ENCODE data around the gene VASP. TPM values are rescaled to one million over a fixed set of nuclear protein-coding genes. Genes with fewer than 3 reads are reported as not detected.

VASP gene
- total RNA-seq, 1 experiment from 2014 or later, result 152 TPM

GRCh38 chr19:45526971-45527370, 19.7 kb downstream of the VASP start:
- H3K4me3 ChIP-seq (replicated peaks in 1 of 2; ENCODE audit: low read depth in 1 of 2, low read length in 2 of 2), result no peak overlapping the region
- BruUV-seq (replicated peaks), result no TSS peak
- intact Hi-C loops (cut with micrococcal nuclease), result no loop called here
- peaks cover 23 to 26% of the 10 kb centered on the region in 2 experiments for H3K36me3 ChIP-seq (ENCODE audit: control insufficient read depth in 1 of 2, insufficient read depth in 2 of 2, low read length in 2 of 2)
- H2AFZ ChIP-seq (ENCODE audit: low read depth, low read length, poor library complexity, severe bottlenecking), result no peak overlapping the region
- H3K9me2 ChIP-seq (ENCODE audit: insufficient read depth), result no peaks in the 10 kb centered on the region
- no peaks in the 10 kb centered on the region; the same call in 1 of the 2 replicates for H3K79me2 ChIP-seq (ENCODE audit: insufficient read depth, low read length)
- H3K4me1 ChIP-seq (ENCODE audit: control insufficient read depth in 1 of 2, insufficient read depth in 2 of 2, low read length in 2 of 2), result peaks cover 23 to 45% of the 10 kb centered on the region in 2 experiments; a peak in 3 of 4 replicates
- no peaks in the 10 kb centered on the region for H4K20me1 ChIP-seq (ENCODE audit: insufficient read depth)
- H3K27ac ChIP-seq (ENCODE audit: low read depth, low read length), result no peak overlapping the region
- no peaks in the 10 kb centered on the region for H3K27me3 ChIP-seq (ENCODE audit: insufficient read depth, low read length)
- POLR2A ChIA-PET, result interaction anchor here (0.6 to 1.1 kb wide), 2 partner anchors 11 to 31 kb away, joined by 3 to 4 read pairs; no protein-coding TSS in a partner anchor
- no peaks in the 10 kb centered on the region for H3K9me3 ChIP-seq (ENCODE audit: control insufficient read depth in 1 of 2, insufficient read depth in 1 of 2, low read depth in 1 of 2, low read length in 2 of 2)
- CTCF ChIA-PET, result interaction anchor here (0.9 to 1.4 kb wide), 2 partner anchors 12 to 32 kb away, joined by 3 to 5 read pairs; no protein-coding TSS in a partner anchor
- DNase-seq (ENCODE audit: low read depth, low spot score) (no peak), ATAC-seq (no peak)
- RAD21 ChIA-PET (ENCODE audit: low non-redundant PET in 1 of 2, low total read pairs in 2 of 2, uncharacterized antibody in 2 of 2, unreplicated experiment in 2 of 2), result no interaction called here
- TF ChIP-seq POLR2AphosphoS5 (IDR thresholded peaks at IDR 0.05; ENCODE audit: low read depth, low read length) (0 out of 2 replicates have a peak, but pooled peaks have one; percentile 10), SP1 (IDR thresholded peaks at IDR 0.05; ENCODE audit: low read depth) (no peak)
- H3K9ac ChIP-seq (ENCODE audit: low read length), result no peak overlapping the region
- H3K4me2 ChIP-seq (ENCODE audit: low read length), result no peak overlapping the region

- intact Hi-C loops (cut with micrococcal nuclease), result no loop called here
- H3K9me3 ChIP-seq (ENCODE audit: control insufficient read depth in 1 of 2, insufficient read depth in 1 of 2, low read depth in 1 of 2, low read length in 2 of 2), result no peaks in the 10 kb centered on the region
- CTCF ChIA-PET, result interaction anchor here (0.9 to 1.4 kb wide), 2 partner anchors 12 to 31 kb away, joined by 3 to 5 read pairs; no protein-coding TSS in a partner anchor
- H3K4me2 ChIP-seq (ENCODE audit: low read length), result peak overlapping the region; percentile 61
- RAD21 ChIA-PET (ENCODE audit: low non-redundant PET in 1 of 2, low total read pairs in 2 of 2, uncharacterized antibody in 2 of 2, unreplicated experiment in 2 of 2), result no interaction called here
- BruUV-seq (replicated peaks), result TSS peak; percentile 15
- DNase-seq (ENCODE audit: low read depth, low spot score) (no peak), ATAC-seq (no peak)
- peaks cover 22 to 38% of the 10 kb centered on the region in 2 experiments; a peak in 3 of 4 replicates for H3K4me1 ChIP-seq (ENCODE audit: control insufficient read depth in 1 of 2, insufficient read depth in 2 of 2, low read length in 2 of 2)
- H3K27ac ChIP-seq (ENCODE audit: low read depth, low read length), result peak overlapping the region; percentile 40
- no peaks in the 10 kb centered on the region for H3K9me2 ChIP-seq (ENCODE audit: insufficient read depth)
- H3K36me3 ChIP-seq (ENCODE audit: control insufficient read depth in 1 of 2, insufficient read depth in 2 of 2, low read length in 2 of 2), result peaks cover 23 to 26% of the 10 kb centered on the region in 2 experiments
- POLR2A ChIA-PET, result interaction anchor here (1.1 kb wide), 1 partner anchor 31 kb away, joined by 4 read pairs; no protein-coding TSS in a partner anchor
- H3K9ac ChIP-seq (ENCODE audit: low read length), result no peak overlapping the region
- no peaks in the 10 kb centered on the region; the same call in 1 of the 2 replicates for H3K79me2 ChIP-seq (ENCODE audit: insufficient read depth, low read length)
- no peaks in the 10 kb centered on the region for H4K20me1 ChIP-seq (ENCODE audit: insufficient read depth)
- no peak overlapping the region for H2AFZ ChIP-seq (ENCODE audit: low read depth, low read length, poor library complexity, severe bottlenecking)
- no peaks in the 10 kb centered on the region for H3K27me3 ChIP-seq (ENCODE audit: insufficient read depth, low read length)
- no peak overlapping the region for H3K4me3 ChIP-seq (replicated peaks in 1 of 2; ENCODE audit: low read depth in 1 of 2, low read length in 2 of 2)
- TF ChIP-seq TCF7L2 (IDR thresholded peaks at IDR 0.05; ENCODE audit: borderline replicate concordance, extremely low read depth, insufficient read depth, insufficient read length), result no peak
- no peak for TF ChIP-seq REST (IDR thresholded peaks at IDR 0.05; ENCODE audit: low read depth)
- no peak; a peak in 1 of 6 replicates for TF ChIP-seq CTCF (IDR thresholded peaks at IDR 0.05 in 2 of 3, conservative IDR thresholded peaks at IDR 0.05 in 1 of 3; ENCODE audit: borderline replicate concordance in 1 of 3, insufficient read depth in 1 of 3, low read depth in 2 of 3, low read length in 2 of 3)
- TF ChIP-seq ZFX (IDR thresholded peaks at IDR 0.05), result no peak
- no peak; the same call in 1 of the 2 replicates for TF ChIP-seq POLR2AphosphoS5 (IDR thresholded peaks at IDR 0.05; ENCODE audit: low read depth, low read length)
- no peak for TF ChIP-seq RAD21 (IDR thresholded peaks at IDR 0.05; ENCODE audit: low read depth)
- TF ChIP-seq ZBTB33 (IDR thresholded peaks at IDR 0.05; ENCODE audit: extremely low read depth, insufficient replicate concordance, low read length), result no peak
- no peak for TF ChIP-seq CEBPB (IDR thresholded peaks at IDR 0.05; ENCODE audit: low read depth)
- no peak for TF ChIP-seq SP1 (IDR thresholded peaks at IDR 0.05; ENCODE audit: low read depth)
- TF ChIP-seq FOSL1 (IDR thresholded peaks at IDR 0.05; ENCODE audit: low read depth), result no peak
- no peak for TF ChIP-seq ZNF274 (IDR thresholded peaks at IDR 0.05; ENCODE audit: low read depth, low read length)
Observed at GRCh38 chr19:45527731-45528130, 20.5 kb downstream of the VASP start.
